MM.1S (cell line): ENCODE data around the gene PCDHA2.
"Not testable (repeated sequence)": the region's sequence is repeated elsewhere in the genome, so short reads cannot be mapped to it uniquely, and the experiment has no call there.

ENCODE experiments used
- DNase-seq: peaks from one replicate; pipeline ENCODE4 v3.0.0-alpha.2; 2015
- H2AFZ ChIP-seq: fragments of 300-600 bp; sonication (generic); 2 replicates; pipeline ENCODE4 v1.6.0; 2016; ENCODE audit warnings: antibody characterized with exemption, low read length
- H3F3A ChIP-seq: fragments of 300-600 bp; sonication (generic); 2 replicates; pipeline ENCODE4 v1.6.1; 2016; ENCODE audit warnings: mild to moderate bottlenecking, antibody characterized with exemption, low read length, moderate library complexity, mixed read lengths; ENCODE audit not compliant: insufficient read depth
- H3K27ac ChIP-seq: fragments of 300-600 bp; sonication (generic); 2 replicates; pipeline ENCODE4 v1.5.1; 2016; ENCODE audit warnings: mild to moderate bottlenecking, low read length
- H3K27me3 ChIP-seq: fragments of 300-600 bp; sonication (generic); replicated peaks from 2 replicates; pipeline ENCODE4 v1.6.0; 2016; ENCODE audit warnings: low read length; ENCODE audit not compliant: insufficient read depth
- H3K36me3 ChIP-seq: fragments of 300-600 bp; sonication (generic); replicated peaks from 2 replicates; pipeline ENCODE4 v1.6.1; 2016; ENCODE audit warnings: mild to moderate bottlenecking, low read length, mixed read lengths; ENCODE audit not compliant: insufficient read depth
- H3K4me1 ChIP-seq: fragments of 300-600 bp; sonication (generic); 2 replicates; pipeline ENCODE4 v1.6.1; 2016; ENCODE audit warnings: low read length, mixed read lengths
- H3K4me2 ChIP-seq: fragments of 300-600 bp; sonication (generic); 2 replicates; pipeline ENCODE4 v1.6.0; 2016; ENCODE audit warnings: low read depth, low read length
- H3K4me3 ChIP-seq: fragments of 300-600 bp; sonication (generic); 2 replicates; pipeline ENCODE4 v1.5.1; 2016; ENCODE audit warnings: low read length, mixed read lengths
- H3K79me2 ChIP-seq: fragments of 300-600 bp; sonication (generic); 2 replicates; pipeline ENCODE4 v1.6.1; 2016; ENCODE audit warnings: mixed run types, low read length, mixed read lengths
- H3K9ac ChIP-seq: fragments of 300-600 bp; sonication (generic); 2 replicates; pipeline ENCODE4 v1.6.1; 2016; ENCODE audit warnings: low read length, mixed read lengths
- H3K9me2 ChIP-seq: fragments of 300-600 bp; sonication (generic); replicated peaks from 2 replicates; pipeline ENCODE4 v1.6.1; 2016; ENCODE audit warnings: mild to moderate bottlenecking, low read length, mixed read lengths; ENCODE audit not compliant: insufficient read depth
- H3K9me3 ChIP-seq: fragments of 300-600 bp; sonication (generic); replicated peaks from 2 replicates; pipeline ENCODE4 v1.6.1; 2016; ENCODE audit warnings: mild to moderate bottlenecking, low read length, mixed read lengths; ENCODE audit not compliant: insufficient read depth
- H4K20me1 ChIP-seq: fragments of 300-600 bp; sonication (generic); 2 replicates; pipeline ENCODE4 v1.6.1; 2016; ENCODE audit warnings: mild to moderate bottlenecking, low read length, moderate library complexity, mixed read lengths; ENCODE audit not compliant: insufficient read depth
- CTCF ChIP-seq: fragments of 300-600 bp; sonication (generic); IDR thresholded peaks from 2 replicates; pipeline ENCODE4 v1.5.1; 2016; ENCODE audit warnings: antibody characterized with exemption, low read length, mixed read lengths
- EZH2 ChIP-seq: fragments of 300-600 bp; sonication (generic); optimal IDR thresholded peaks from 2 replicates; pipeline ENCODE3; 2017; ENCODE audit warnings: low read depth, mild to moderate bottlenecking, antibody characterized with exemption, low read length, mixed read lengths
- EZH2phosphoT487 ChIP-seq: fragments of 300-600 bp; sonication (generic); IDR thresholded peaks from 2 replicates; pipeline ENCODE4 v1.6.1; 2018; ENCODE audit warnings: antibody characterized with exemption, low read length

The PCDHA2 gene

GRCh38 chr5:140767444-140767843 is 27.2 kb upstream of the PCDHA2 start:
- Histone ChIP-seq H3K9ac (no peak overlapping the region), H3K27me3 (no peaks in the 10 kb centered on the region), H3K27ac (no peak overlapping the region), H3K4me3 (no peak overlapping the region), H3F3A (no peaks in the 10 kb centered on the region), H4K20me1 (no peaks in the 10 kb centered on the region), H3K4me1 (no peaks in the 10 kb centered on the region), H3K4me2 (no peak overlapping the region), H2AFZ (no peak overlapping the region), H3K9me3 (no peaks in the 10 kb centered on the region), H3K36me3 (no peaks in the 10 kb centered on the region), H3K9me2 (no peaks in the 10 kb centered on the region), H3K79me2 (no peaks in the 10 kb centered on the region)
- TF ChIP-seq EZH2phosphoT487: no peak
- TF ChIP-seq EZH2: no peak
- TF ChIP-seq CTCF: no peak
- no peak for DNase-seq

GRCh38 chr5:140780512-140780911 is 14.1 kb upstream of the PCDHA2 start:
- Histone ChIP-seq H2AFZ (no peak overlapping the region), H3K9ac (no peak overlapping the region), H3K9me3 (no peaks in the 10 kb centered on the region; the same call in 1 of the 2 replicates), H3K4me1 (no peaks in the 10 kb centered on the region), H3K4me2 (no peak overlapping the region), H4K20me1 (no peaks in the 10 kb centered on the region), H3K79me2 (no peaks in the 10 kb centered on the region), H3K9me2 (no peaks in the 10 kb centered on the region), H3F3A (no peaks in the 10 kb centered on the region), H3K4me3 (no peak overlapping the region), H3K36me3 (no peaks in the 10 kb centered on the region), H3K27ac (no peak overlapping the region), H3K27me3 (no peaks in the 10 kb centered on the region)
- no peak for TF ChIP-seq EZH2phosphoT487
- no peak for TF ChIP-seq CTCF
- TF ChIP-seq EZH2: no peak
- DNase-seq: no peak

GRCh38 chr5:140785905-140786686 is 8.6 kb upstream of the PCDHA2 start, which contains the start of gene PCDHA1:
TSS of gene PCDHA1 (plus strand) at chr5:140786140.
- no peaks in the 10 kb centered on the region for H3K9me2 ChIP-seq
- no peak within 1 kb of the TSS for H3K4me2 ChIP-seq
- H3K4me3 ChIP-seq: no peak within 1 kb of the TSS
- no peak within 1 kb of the TSS for H3K9ac ChIP-seq
- no peaks in the 10 kb centered on the region for H3K79me2 ChIP-seq
- no peak within 1 kb of the TSS for H3K27ac ChIP-seq
- no peaks in the 10 kb centered on the region for H3F3A ChIP-seq
- no peak for DNase-seq
- no peaks in the 10 kb centered on the region; the same call in 1 of the 2 replicates for H3K9me3 ChIP-seq
- H3K36me3 ChIP-seq: no peaks in the 10 kb centered on the region
- TF ChIP-seq EZH2 (no peak), CTCF (peak; percentile 20)
- no peaks in the 10 kb centered on the region for H3K4me1 ChIP-seq
- no peaks in the 10 kb centered on the region for H4K20me1 ChIP-seq
- H3K27me3 ChIP-seq: no peaks in the 10 kb centered on the region
- H2AFZ ChIP-seq: no peak within 1 kb of the TSS

- not testable (repeated sequence) for H4K20me1 ChIP-seq, H3K4me1 ChIP-seq, H3K4me2 ChIP-seq, H3F3A ChIP-seq, H2AFZ ChIP-seq, H3K9ac ChIP-seq, H3K79me2 ChIP-seq, DNase-seq, H3K27me3 ChIP-seq, H3K36me3 ChIP-seq, H3K4me3 ChIP-seq, H3K9me2 ChIP-seq, H3K27ac ChIP-seq, H3K9me3 ChIP-seq
These were observed 7.2 kb upstream of the PCDHA2 start for GRCh38 chr5:140787422-140787821.

- H3K9me2 ChIP-seq, H2AFZ ChIP-seq, H3K9me3 ChIP-seq, H4K20me1 ChIP-seq, H3F3A ChIP-seq, H3K27ac ChIP-seq, DNase-seq, H3K79me2 ChIP-seq, H3K27me3 ChIP-seq, H3K36me3 ChIP-seq, H3K9ac ChIP-seq, H3K4me1 ChIP-seq, H3K4me2 ChIP-seq, H3K4me3 ChIP-seq: not testable (repeated sequence)
These were observed 6.7 kb upstream of the PCDHA2 start for GRCh38 chr5:140787849-140788504.
